C4-2B (cell line): ENCODE results near the gene SLC35F6.
"Not testable (repeated sequence)": the region's sequence is repeated elsewhere in the genome, so short reads cannot be mapped to it uniquely, and the experiment has no call there.

Experiments
- ZFX ChIP-seq: fragments of 450-650 bp; IDR thresholded peaks from 2 replicates; pipeline ENCODE4 v1.6.1; 2017
- TF ChIP-seq, protein P1 (sequence below): fragments of 450-650 bp; conservative IDR thresholded peaks from 2 replicates; pipeline ENCODE4 v1.5.1; 2017; ENCODE audit warnings: mild to moderate bottlenecking

GRCh38 chr2:26795135-26795534 lies 31.1 kb downstream of the SLC35F6 start:
- TF ChIP-seq, protein P1, sequence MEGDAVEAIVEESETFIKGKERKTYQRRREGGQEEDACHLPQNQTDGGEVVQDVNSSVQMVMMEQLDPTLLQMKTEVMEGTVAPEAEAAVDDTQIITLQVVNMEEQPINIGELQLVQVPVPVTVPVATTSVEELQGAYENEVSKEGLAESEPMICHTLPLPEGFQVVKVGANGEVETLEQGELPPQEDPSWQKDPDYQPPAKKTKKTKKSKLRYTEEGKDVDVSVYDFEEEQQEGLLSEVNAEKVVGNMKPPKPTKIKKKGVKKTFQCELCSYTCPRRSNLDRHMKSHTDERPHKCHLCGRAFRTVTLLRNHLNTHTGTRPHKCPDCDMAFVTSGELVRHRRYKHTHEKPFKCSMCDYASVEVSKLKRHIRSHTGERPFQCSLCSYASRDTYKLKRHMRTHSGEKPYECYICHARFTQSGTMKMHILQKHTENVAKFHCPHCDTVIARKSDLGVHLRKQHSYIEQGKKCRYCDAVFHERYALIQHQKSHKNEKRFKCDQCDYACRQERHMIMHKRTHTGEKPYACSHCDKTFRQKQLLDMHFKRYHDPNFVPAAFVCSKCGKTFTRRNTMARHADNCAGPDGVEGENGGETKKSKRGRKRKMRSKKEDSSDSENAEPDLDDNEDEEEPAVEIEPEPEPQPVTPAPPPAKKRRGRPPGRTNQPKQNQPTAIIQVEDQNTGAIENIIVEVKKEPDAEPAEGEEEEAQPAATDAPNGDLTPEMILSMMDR: not testable (repeated sequence)
- not testable (repeated sequence) for TF ChIP-seq ZFX
